DND-41 (cell line): ENCODE data around the gene ATF1.
"Not testable (repeated sequence)": the region's sequence is repeated elsewhere in the genome, so short reads cannot be mapped to it uniquely, and the experiment has no call there.

ENCODE experiments used
- EZH2 ChIP-seq: IDR thresholded peaks from 3 replicates; pipeline ENCODE4 v1.6.1; 2012; ENCODE audit warnings: borderline replicate concordance, low read depth, mild to moderate bottlenecking, moderate library complexity, low read length, inconsistent platforms; ENCODE audit not compliant: severe bottlenecking
- TF ChIP-seq, protein P1 (sequence below): IDR thresholded peaks from 2 replicates; pipeline ENCODE4 v1.5.1; 2012; ENCODE audit warnings: borderline replicate concordance, low read length, moderate library complexity, mild to moderate bottlenecking; ENCODE audit not compliant: poor library complexity, severe bottlenecking; ENCODE audit errors: extremely low read depth

DNA sequence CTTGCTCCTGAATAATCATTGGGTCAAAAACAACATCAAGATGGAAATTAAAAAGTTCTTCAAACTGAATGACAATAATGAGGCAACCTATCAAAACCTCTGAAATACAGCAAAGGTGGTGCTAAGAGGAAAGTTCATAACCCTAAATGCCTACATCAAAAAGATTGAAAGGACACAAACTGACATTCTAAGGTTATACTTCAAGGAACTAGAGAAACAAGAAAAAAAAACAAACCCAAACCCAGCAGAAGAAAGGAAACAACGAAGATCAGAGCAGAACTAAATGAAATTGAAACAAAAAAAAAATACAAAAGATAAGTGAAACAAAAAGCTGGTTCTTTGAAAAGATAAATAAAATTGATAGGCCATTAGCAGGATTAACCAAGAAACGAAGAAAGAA, 105.0 kb downstream of the ATF1 start:
- TF ChIP-seq, protein P1, sequence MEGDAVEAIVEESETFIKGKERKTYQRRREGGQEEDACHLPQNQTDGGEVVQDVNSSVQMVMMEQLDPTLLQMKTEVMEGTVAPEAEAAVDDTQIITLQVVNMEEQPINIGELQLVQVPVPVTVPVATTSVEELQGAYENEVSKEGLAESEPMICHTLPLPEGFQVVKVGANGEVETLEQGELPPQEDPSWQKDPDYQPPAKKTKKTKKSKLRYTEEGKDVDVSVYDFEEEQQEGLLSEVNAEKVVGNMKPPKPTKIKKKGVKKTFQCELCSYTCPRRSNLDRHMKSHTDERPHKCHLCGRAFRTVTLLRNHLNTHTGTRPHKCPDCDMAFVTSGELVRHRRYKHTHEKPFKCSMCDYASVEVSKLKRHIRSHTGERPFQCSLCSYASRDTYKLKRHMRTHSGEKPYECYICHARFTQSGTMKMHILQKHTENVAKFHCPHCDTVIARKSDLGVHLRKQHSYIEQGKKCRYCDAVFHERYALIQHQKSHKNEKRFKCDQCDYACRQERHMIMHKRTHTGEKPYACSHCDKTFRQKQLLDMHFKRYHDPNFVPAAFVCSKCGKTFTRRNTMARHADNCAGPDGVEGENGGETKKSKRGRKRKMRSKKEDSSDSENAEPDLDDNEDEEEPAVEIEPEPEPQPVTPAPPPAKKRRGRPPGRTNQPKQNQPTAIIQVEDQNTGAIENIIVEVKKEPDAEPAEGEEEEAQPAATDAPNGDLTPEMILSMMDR: not testable (repeated sequence)
- not testable (repeated sequence) for TF ChIP-seq EZH2
